ENCODE measurements around the gene GDF15.

GDF15 gene

GRCh38 chr19:18431351-18432197, 45.6 kb downstream of the GDF15 start:
- DNase-seq (ENCODE audit: low read depth in 2 of 2): no peak

DNA sequence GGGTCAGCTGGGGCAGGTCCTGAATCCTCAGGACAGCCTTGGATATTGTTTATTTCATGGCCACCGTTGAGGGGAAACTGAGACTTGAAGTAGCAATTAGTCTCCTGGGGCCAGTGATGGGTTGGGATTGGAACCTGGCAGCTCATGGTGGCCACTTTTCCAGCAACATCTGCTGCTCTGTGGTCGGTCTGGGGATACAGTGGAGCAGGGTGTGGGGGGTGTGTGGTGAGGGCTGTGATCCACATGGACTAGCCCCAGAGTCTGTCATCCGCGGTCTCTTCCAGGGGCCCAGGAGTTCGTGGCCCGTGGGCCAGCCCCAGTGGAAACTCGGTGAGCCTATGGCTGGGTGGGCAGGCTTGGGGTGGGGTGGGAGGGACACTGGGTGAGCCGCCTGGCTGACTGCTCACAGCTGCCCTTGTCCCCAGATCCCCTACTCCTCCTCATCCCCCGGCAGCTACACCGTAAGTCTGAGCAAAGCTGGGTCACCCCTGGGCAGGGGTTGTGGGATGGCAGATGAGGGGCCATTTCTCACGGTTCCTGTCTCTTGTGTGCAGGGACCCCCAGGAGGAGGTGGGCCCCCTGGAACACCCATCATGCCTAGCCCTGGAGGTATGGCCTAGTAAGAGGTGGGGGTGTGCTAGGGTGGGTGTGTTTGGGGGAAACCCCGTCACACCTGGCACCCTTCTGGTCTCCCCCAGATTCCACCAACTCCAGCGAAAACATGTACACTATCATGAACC, 46.5 kb downstream of the GDF15 start:
- DNase-seq (ENCODE audit: low read depth in 2 of 2): no peak

- DNase-seq (ENCODE audit: low read depth in 2 of 2): no peak
These were observed 47.2 kb downstream of the GDF15 start for GRCh38 chr19:18433015-18433691.

DNA sequence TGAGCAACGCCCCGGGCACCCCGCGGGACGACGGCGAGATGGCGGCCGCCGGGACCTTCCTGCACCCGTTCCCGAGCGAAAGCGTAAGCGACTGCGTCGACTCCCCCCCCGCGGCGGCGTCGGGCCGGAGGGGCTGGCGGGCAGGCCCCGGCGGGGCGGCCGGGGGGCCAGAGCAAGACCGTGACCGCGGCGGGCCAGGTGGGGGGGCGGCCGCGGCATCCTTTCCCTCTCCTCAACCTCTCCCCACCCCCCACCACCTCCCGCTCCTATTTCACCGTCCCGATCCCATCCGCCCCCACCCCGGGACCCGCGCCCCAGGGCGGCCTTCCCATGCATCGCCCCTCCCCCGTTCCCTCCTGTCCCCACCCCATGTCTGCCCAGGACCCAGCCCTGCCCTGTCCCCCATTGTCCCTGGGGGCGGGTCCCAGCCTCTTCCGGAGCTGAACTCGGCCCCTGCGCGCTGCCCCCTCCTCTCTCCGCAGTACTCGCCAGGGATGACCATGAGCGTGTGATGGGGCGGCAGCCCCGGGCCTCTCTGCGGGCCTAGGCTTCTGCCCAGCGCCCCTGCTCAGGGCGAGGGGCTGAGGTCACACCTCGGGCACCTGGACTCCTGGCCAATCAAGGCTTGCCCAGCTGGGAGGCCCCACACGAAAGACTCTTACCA, 47.9 kb downstream of the GDF15 start:
- no peak for DNase-seq (ENCODE audit: low read depth in 2 of 2)

GRCh38 chr19:18434411-18435175, 48.6 kb downstream of the GDF15 start:
- no peak for DNase-seq (ENCODE audit: low read depth in 2 of 2)

- no peak for DNase-seq (ENCODE audit: low read depth in 2 of 2)
These were observed 49.4 kb downstream of the GDF15 start for GRCh38 chr19:18435178-18435841.

DNA sequence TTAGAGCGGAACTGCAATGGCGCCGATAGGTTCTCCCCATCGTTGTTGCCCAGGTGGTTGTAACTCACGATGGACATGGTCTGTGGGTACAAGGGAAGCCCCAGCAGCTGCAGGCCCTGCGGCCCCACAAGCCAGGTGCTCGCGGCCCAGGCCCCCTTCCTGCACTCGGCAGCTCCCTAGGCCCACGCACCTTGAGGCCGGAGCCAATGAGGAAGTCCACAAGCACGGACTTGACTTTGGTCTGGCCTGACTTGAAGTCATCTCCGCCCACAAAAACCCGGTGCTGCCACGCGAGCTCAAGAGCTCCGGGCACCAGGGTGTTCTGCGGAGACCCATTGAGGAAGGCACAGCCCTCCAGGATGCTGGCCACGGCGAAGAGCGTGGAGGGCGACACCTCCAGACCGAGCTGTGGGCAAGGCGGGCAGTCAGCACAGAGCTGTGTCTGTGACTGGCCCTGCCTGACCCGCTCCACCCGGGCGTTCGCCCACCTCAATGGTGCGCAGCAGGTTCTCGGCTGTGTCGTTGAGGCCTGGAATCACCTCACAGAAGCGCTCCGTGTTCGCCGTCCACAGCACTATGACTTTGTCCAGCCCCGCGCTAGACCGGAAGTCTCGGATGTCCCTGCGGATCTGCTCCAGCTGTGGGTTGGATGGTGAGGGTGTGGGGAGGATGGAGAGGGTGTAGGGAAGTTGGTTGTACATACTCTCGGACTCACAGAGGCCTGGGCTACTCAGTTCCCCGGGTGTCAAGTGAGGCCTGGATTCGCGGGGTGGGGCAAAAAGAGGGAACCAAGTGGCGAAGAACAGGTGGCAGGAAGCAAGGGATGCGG, 50.1 kb downstream of the GDF15 start:
- no peak for DNase-seq (ENCODE audit: low read depth in 2 of 2)

- DNase-seq (ENCODE audit: low read depth in 2 of 2): peak; percentile 38 to 63
These were observed 50.9 kb downstream of the GDF15 start for GRCh38 chr19:18436671-18437490.

- no peak for DNase-seq (ENCODE audit: low read depth in 2 of 2)
These were observed 51.8 kb downstream of the GDF15 start, which contains the start of gene ISYNA1 for GRCh38 chr19:18437491-18438330. TSS of gene ISYNA1 (minus strand) at chr19:18438133. CDS start at chr19:18437979, 154 bp downstream.

DNA sequence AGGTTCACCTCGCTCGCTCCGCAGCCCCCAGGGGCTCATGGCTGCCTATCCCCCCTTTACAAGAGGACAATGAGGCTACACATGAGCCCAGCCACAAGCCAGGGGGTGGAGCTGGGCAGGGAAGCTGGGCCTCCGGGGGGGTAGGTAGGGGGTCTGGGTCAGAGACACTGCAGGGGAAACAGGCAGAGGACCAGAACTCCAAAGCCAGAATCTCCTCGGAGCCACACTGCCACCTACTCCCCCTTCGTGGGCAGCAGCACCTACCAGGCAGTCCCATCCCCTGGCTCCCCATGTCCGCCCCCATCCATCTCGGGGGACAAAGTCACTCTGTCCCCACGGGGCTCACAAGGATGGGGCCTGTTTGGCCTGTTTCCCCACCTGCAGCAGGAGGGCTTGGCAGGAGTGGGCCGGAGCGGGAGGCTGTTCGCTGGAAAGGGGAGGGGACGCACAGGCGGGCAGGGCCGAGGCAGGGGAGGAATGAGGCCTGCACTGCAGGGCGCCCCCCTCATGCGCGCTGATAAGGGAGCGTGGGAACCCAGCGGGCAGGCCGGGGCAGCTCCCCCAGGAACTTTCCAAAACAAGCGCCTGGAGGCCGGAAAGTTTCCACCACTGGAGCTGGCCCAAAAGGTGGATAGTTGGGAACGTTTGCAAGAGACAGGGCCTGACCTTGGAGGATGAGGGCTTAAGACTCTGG, 52.5 kb downstream of the GDF15 start:
- no peak for DNase-seq (ENCODE audit: low read depth in 2 of 2)
